CD14-positive monocyte (primary cell): ENCODE data around the gene ASCC1. TPM values are rescaled to one million over a fixed set of nuclear protein-coding genes. Genes with fewer than 3 reads are reported as not detected.

ENCODE experiments used
- DNase-seq, 3 donors: peaks; one replicate each; pipeline ENCODE4 v3.0.0-alpha.2; 2011 to 2022
- H2AFZ ChIP-seq: 2 replicates; pipeline ENCODE4 v1.6.0; 2012; ENCODE audit warnings: mild to moderate bottlenecking, low read depth, low read length, inconsistent platforms; ENCODE audit not compliant: insufficient read depth, poor library complexity, severe bottlenecking
- H3K27ac ChIP-seq, 2 donors: 1 replicate in 1 of 2; 2 replicates in 1 of 2; pipeline ENCODE4 v1.5.1; 2012 to 2013; ENCODE audit warnings: low read length in 2 of 2, control low read depth in 1 of 2, inconsistent platforms in 1 of 2, low read depth in 1 of 2, mild to moderate bottlenecking in 1 of 2
- H3K27me3 ChIP-seq, 2 donors: one replicate each; pipeline versions ENCODE4 v1.6.0 to v1.6.1; 2011 to 2013; ENCODE audit warnings: low read length in 2 of 2; ENCODE audit not compliant: control insufficient read depth in 2 of 2, insufficient read depth in 2 of 2
- H3K36me3 ChIP-seq, 2 donors: replicated peaks in 1 of 2; 1 replicate in 1 of 2; 2 replicates in 1 of 2; pipeline versions ENCODE4 v1.5.1 to v1.6.1; 2012 to 2013; ENCODE audit warnings: low read length in 2 of 2, control low read depth in 1 of 2, inconsistent platforms in 1 of 2, mild to moderate bottlenecking in 1 of 2; ENCODE audit not compliant: insufficient read depth in 2 of 2, control insufficient read depth in 1 of 2
- H3K4me1 ChIP-seq, 2 donors: 1 replicate in 1 of 2; 2 replicates in 1 of 2; pipeline versions ENCODE4 v1.5.1 to v1.6.1; 2012 to 2013; ENCODE audit warnings: low read length in 2 of 2, control low read depth in 1 of 2, inconsistent platforms in 1 of 2, mild to moderate bottlenecking in 1 of 2, moderate library complexity in 1 of 2; ENCODE audit not compliant: insufficient read depth in 2 of 2, control insufficient read depth in 1 of 2
- H3K4me2 ChIP-seq: replicated peaks from 2 replicates; pipeline ENCODE3; 2012; ENCODE audit warnings: low read length, moderate library complexity, mild to moderate bottlenecking; ENCODE audit not compliant: poor library complexity, severe bottlenecking; ENCODE audit errors: extremely low read depth
- H3K4me3 ChIP-seq, 3 experiments: fragments of 200-600 bp in 1 of 3; sonication (generic) in 1 of 3; replicated peaks in 1 of 3; 1 replicate in 2 of 3; 2 replicates in 1 of 3; pipeline ENCODE4 v1.5.1; 2011 to 2013; ENCODE audit warnings: low read length in 3 of 3, mild to moderate bottlenecking in 3 of 3, control low read depth in 2 of 3, low read depth in 2 of 3, inconsistent platforms in 1 of 3, moderate library complexity in 1 of 3
- H3K79me2 ChIP-seq: 2 replicates; pipeline ENCODE4 v1.6.0; 2012; ENCODE audit warnings: mild to moderate bottlenecking, control low read depth, inconsistent platforms, low read length, moderate library complexity; ENCODE audit not compliant: insufficient read depth
- H3K9ac ChIP-seq: 2 replicates; pipeline ENCODE4 v1.6.0; 2017; ENCODE audit warnings: low read length, mild to moderate bottlenecking; ENCODE audit not compliant: insufficient read depth, poor library complexity, severe bottlenecking
- H3K9me3 ChIP-seq, 2 donors: replicated peaks in 1 of 2; 1 replicate in 1 of 2; 2 replicates in 1 of 2; pipeline versions ENCODE4 v1.5.1 to v1.6.1; 2012 to 2013; ENCODE audit warnings: low read length in 2 of 2, control low read depth in 1 of 2; ENCODE audit not compliant: control insufficient read depth in 1 of 2, insufficient read depth in 1 of 2
- H4K20me1 ChIP-seq: 2 replicates; pipeline ENCODE4 v1.6.0; 2012; ENCODE audit warnings: mild to moderate bottlenecking, low read length, control low read depth, moderate library complexity; ENCODE audit not compliant: insufficient read depth
- H3K27ac Mint-ChIP-seq, 7 donors: one replicate each; pipeline ENCODE4 v1.8.0; 2020; ENCODE audit warnings: mild to moderate bottlenecking in 7 of 7, mixed read lengths in 7 of 7, moderate library complexity in 6 of 7, inconsistent platforms in 2 of 7
- H3K27me3 Mint-ChIP-seq, 3 donors: one replicate each; pipeline ENCODE4 v1.8.0; 2021 to 2022; ENCODE audit warnings: low read depth in 3 of 3, mild to moderate bottlenecking in 3 of 3, mixed read lengths in 3 of 3, moderate library complexity in 3 of 3, inconsistent platforms in 1 of 3
- H3K36me3 Mint-ChIP-seq, 2 donors: one replicate each; pipeline ENCODE4 v1.8.0; 2020; ENCODE audit warnings: mixed read lengths in 2 of 2, inconsistent platforms in 1 of 2, mild to moderate bottlenecking in 1 of 2
- H3K4me1 Mint-ChIP-seq: one replicate; pipeline ENCODE4 v1.8.0; 2020; ENCODE audit warnings: mild to moderate bottlenecking, mixed read lengths
- H3K4me3 Mint-ChIP-seq, 2 donors: one replicate each; pipeline ENCODE4 v1.8.0; 2020; ENCODE audit warnings: mild to moderate bottlenecking in 2 of 2, mixed read lengths in 2 of 2, moderate library complexity in 1 of 2
- H3K9me3 Mint-ChIP-seq, 7 donors: one replicate each; pipeline ENCODE4 v1.8.0; 2020 to 2022; ENCODE audit warnings: mixed read lengths in 7 of 7, mild to moderate bottlenecking in 6 of 7, moderate library complexity in 6 of 7, inconsistent platforms in 2 of 7
- CTCF ChIP-seq: fragments of 200-600 bp; IDR thresholded peaks from one replicate; pipeline ENCODE4 v1.8.0; 2022; ENCODE audit warnings: antibody characterized with exemption, mild to moderate bottlenecking
- whole genome bisulfite sequencing: methylation state at CpG from one replicate; pipeline ENCODE4 v1.1.5; 2013; ENCODE audit warnings: missing lambda C conversion rate; ENCODE audit not compliant: insufficient coverage; 5-methylcytosine and 5-hydroxymethylcytosine counted together
- intact Hi-C, 2 donors: fragments of 100-400 bp; cut with micrococcal nuclease; formaldehyde crosslinking; loops; one replicate each; pipeline versions ENCODE4 v1.15.0 to v1.15.1; 2023
- polyA plus RNA-seq, 3 donors: library from polyadenylated mRNA; depleted of rRNA in 1 of 3; unstranded in 2 of 3; stranded (reverse) in 1 of 3; fragments of 300-500 nt in 2 of 3; fragments of >200 nt in 1 of 3; fragmentation: Illumina TruSeq in 2 of 3; gene quantifications; 1 replicate in 2 of 3; 2 replicates in 1 of 3; pipeline ENCODE4 v1.2.3, GENCODE V29; 2012 to 2021

ASCC1 gene
- polyA plus RNA-seq, 3 donors: 8.2 to 20.9 (median 17.9) TPM

GRCh38 chr10:72058989-72059842, 156.9 kb downstream of the ASCC1 start:
- 80% methylated on average over 11 of the region's 21 CpGs for WGBS
- H3K4me1 Mint-ChIP-seq: peaks cover 5% of the 10 kb centered on the region
- intact Hi-C loops: loop anchor here in 1 of 2 donors (10.0 kb wide), 1 partner anchor 286 kb away; no protein-coding TSS in a partner anchor

More at GRCh38 chr10:72058989-72059842, 156.9 kb downstream of the ASCC1 start:
- Mint-ChIP-seq H3K4me3 (no peak overlapping the region), H3K9me3 (no peaks in the 10 kb centered on the region), H3K27ac (no peak overlapping the region), H3K27me3 (peaks cover 1 to 10% (median 3%) of the 10 kb centered on the region in 3 donors), H3K36me3 (no peaks in the 10 kb centered on the region)
- Histone ChIP-seq H3K27me3 (no peaks in the 10 kb centered on the region), H3K79me2 (no peaks in the 10 kb centered on the region), H4K20me1 (no peaks in the 10 kb centered on the region), H2AFZ (no peak overlapping the region), H3K4me1 (no peaks in the 10 kb centered on the region), H3K9ac (no peak overlapping the region), H3K27ac (no peak overlapping the region), H3K9me3 (no peaks in the 10 kb centered on the region), H3K4me2 (no peak overlapping the region), H3K4me3 (no peak overlapping the region), H3K36me3 (no peaks in the 10 kb centered on the region)
- no peak for DNase-seq
- TF ChIP-seq CTCF: no peak
